Activated naive CD4-positive, alpha-beta T cell treated with anti-CD3 and anti-CD28 coated beads, Interleukin-2, amount 50 U/mL, for 72 hours (primary cell): ENCODE measurements around the gene ZNF48. TPM values are rescaled to one million over a fixed set of nuclear protein-coding genes. Genes with fewer than 3 reads are reported as not detected.
A peak's percentile ranks its signal among the peaks of the same experiment; 100 is the strongest.

Experiments
- ATAC-seq, 2 donors: fragments of 150-1000 bp; cut with Tn5 transposase; 2 replicates each; pipeline ENCODE4 v1.10.0; 2021; ENCODE audit warnings: mild to moderate bottlenecking in 2 of 2, moderate library complexity in 2 of 2
- DNase-seq, 2 donors: peaks; one replicate each; pipeline ENCODE4 v3.0.0; 2021 to 2022; ENCODE audit warnings: low spot score in 2 of 2
- H3K27ac Mint-ChIP-seq, 2 donors: one replicate each; pipeline ENCODE4 v1.8.0; 2022; ENCODE audit warnings: mild to moderate bottlenecking in 2 of 2, mixed read lengths in 2 of 2
- H3K36me3 Mint-ChIP-seq, 2 donors: one replicate each; pipeline ENCODE4 v1.8.0; 2022; ENCODE audit warnings: mixed read lengths in 2 of 2
- H3K9me3 Mint-ChIP-seq, 2 donors: one replicate each; pipeline ENCODE4 v1.8.0; 2022; ENCODE audit warnings: mixed read lengths in 2 of 2
- total RNA-seq, 2 donors: library from RNA; stranded (reverse); gene quantifications; one replicate each; pipeline ENCODE4 v1.2.3, GENCODE V29; 2022

Gene ZNF48
- total RNA-seq, 2 donors from 2014 or later, result 7.6 to 10.9 TPM

DNA sequence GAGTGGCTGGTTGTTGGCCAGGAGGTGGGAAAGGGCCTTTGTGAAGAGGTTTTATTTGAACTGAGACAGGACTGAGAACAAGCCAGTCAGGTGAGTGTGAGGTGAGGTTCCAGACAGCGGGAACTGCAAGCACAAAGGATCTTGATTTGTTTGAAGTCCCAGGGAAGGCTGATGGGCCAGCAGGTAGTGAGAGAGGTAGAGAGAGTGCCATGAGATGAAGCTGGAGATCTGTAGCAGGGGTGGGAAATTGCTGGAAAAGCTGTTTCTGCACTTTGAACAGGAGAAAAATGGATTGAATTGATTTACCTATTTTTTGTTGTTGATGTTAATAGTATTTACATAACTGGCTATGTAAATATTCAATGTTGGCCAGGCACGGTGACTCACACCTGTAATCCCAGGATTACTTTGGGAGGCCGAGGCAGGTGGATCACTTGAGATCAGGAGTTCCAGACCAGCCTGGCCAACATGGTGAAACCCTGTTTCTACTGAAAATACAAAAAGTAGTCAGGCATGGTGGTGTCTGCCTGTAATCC, 42.4 kb downstream of the ZNF48 start:
- no peak overlapping the region for H3K27ac Mint-ChIP-seq
- no peaks in the 10 kb centered on the region for H3K36me3 Mint-ChIP-seq
- H3K9me3 Mint-ChIP-seq, result no peaks in the 10 kb centered on the region
- no peak for ATAC-seq
- no peak for DNase-seq

DNA sequence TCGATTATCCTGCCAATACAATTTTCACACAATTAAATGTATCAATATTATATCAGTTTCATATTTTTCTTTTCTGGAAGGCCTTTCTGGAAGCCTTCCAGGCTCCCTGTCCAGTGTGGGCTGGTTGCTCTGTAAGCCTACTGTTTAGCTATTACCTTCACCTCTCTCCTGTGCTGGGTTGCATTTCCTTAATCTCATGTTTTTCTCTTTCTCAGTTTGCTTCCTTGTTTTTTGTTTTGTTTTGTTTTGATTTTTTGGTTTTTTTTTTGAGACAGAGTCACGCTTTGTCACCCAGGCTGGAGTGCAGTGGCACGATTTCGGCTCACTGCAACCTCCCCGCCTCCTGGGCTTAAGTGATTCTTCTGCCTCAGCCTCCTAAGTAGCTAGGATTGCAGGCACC, 43.6 kb downstream of the ZNF48 start:
- no peak overlapping the region for H3K27ac Mint-ChIP-seq
- H3K36me3 Mint-ChIP-seq, result peaks cover 7 to 9% of the 10 kb centered on the region in 2 donors
- DNase-seq, result no peak
- no peaks in the 10 kb centered on the region for H3K9me3 Mint-ChIP-seq
- no peak for ATAC-seq

GRCh38 chr16:30439720-30440348, 44.6 kb downstream of the ZNF48 start:
- Mint-ChIP-seq H3K36me3 (peaks cover 17 to 19% of the 10 kb centered on the region in 2 donors), H3K27ac (no peak overlapping the region), H3K9me3 (peaks cover 0 to 2% of the 10 kb centered on the region in 2 donors)
- no peak for ATAC-seq
- DNase-seq, result no peak

- peaks cover 29 to 32% of the 10 kb centered on the region in 2 donors for H3K36me3 Mint-ChIP-seq
- peak overlapping the region; percentile 44 to 92 for H3K27ac Mint-ChIP-seq
- H3K9me3 Mint-ChIP-seq, result peaks cover 3 to 8% of the 10 kb centered on the region in 2 donors
These were observed 48.4 kb downstream of the ZNF48 start for GRCh38 chr16:30443631-30444030.

GRCh38 chr16:30444231-30445148, 49.3 kb downstream of the ZNF48 start:
- peak overlapping the region; percentile 44 to 92 for H3K27ac Mint-ChIP-seq
- DNase-seq (no peak), ATAC-seq (no peak)
- H3K9me3 Mint-ChIP-seq, result peaks cover 3 to 8% of the 10 kb centered on the region in 2 donors
- peaks cover 29 to 32% of the 10 kb centered on the region in 2 donors for H3K36me3 Mint-ChIP-seq

More at GRCh38 chr16:30443631-30444030, 48.4 kb downstream of the ZNF48 start:
- DNase-seq (no peak), ATAC-seq (no peak)

- DNase-seq, result no peak
- Mint-ChIP-seq H3K9me3 (peaks cover 3 to 8% of the 10 kb centered on the region in 2 donors), H3K27ac (peak overlapping the region in 1 of 2 donors; percentile 92), H3K36me3 (peaks cover 29 to 32% of the 10 kb centered on the region in 2 donors)
- no peak for ATAC-seq
These were observed 49.9 kb downstream of the ZNF48 start for GRCh38 chr16:30445149-30445407.

- peaks cover 29 to 32% of the 10 kb centered on the region in 2 donors for H3K36me3 Mint-ChIP-seq
- ATAC-seq (peak; percentile 96), DNase-seq (peak; percentile 96 to 98)
- peak within 1 kb of the TSS; percentile 92 to 99 for H3K27ac Mint-ChIP-seq
- peaks cover 3 to 8% of the 10 kb centered on the region in 2 donors for H3K9me3 Mint-ChIP-seq
These were observed 50.4 kb downstream of the ZNF48 start, which contains the start of gene SEPHS2 for GRCh38 chr16:30445408-30446202. TSS of gene SEPHS2 (minus strand) at chr16:30445874. CDS start at chr16:30445727, 147 bp downstream.

DNA sequence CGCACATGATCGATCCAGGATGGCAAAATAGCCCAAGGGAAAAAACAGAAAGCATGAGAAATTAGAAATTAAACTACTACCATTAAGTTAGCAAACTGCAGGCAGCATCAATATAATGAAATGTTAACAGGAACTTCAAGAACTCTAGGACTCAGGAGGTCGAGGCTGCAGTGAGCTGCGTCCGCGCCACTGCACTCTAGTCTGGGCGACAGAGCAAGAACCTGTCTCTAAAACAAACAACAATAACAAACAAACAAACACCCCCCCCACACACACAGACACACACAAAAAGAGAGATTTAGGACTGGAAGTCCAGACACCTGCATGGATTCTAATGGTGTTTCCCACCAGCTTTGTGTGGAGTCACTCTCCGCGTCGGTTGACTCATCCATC, 51.0 kb downstream of the ZNF48 start:
- no peak for DNase-seq
- ATAC-seq, result no peak
- Mint-ChIP-seq H3K27ac (peak overlapping the region; percentile 92 to 99), H3K9me3 (peaks cover 3 to 8% of the 10 kb centered on the region in 2 donors), H3K36me3 (peaks cover 29 to 32% of the 10 kb centered on the region in 2 donors)

DNA sequence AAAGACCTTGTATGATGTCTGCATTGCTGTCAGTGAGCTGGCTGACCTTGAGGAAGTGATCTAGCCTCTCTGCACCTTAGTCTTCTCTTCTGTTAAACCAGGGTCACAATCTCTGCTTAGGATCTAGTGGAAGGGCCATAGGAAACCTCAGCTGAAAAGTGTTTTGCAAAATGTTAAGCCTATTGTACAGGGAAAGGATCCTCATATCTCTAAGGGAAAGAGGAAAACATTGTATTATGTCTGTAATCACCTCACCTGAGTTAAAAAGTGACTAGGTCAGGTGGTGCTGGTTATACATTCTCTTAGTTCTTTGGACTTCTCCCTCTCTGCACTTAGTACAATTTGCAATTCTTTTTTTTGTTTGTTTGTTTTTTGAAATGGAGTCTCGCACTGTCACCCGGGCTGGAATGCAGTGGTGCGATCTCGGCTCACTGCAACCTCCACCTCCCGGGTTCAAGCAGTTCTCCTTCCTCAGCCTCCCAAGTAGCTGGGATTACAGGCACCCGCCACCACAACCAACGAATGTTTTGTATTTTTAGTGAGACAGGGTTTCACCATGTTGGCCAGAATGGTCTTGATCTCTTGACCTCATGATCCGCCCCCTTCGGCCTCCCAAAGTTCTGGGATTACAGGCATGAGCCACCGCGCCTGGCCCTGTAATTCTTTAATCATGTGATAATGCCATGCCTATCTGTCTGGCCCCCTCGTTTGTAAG, 52.4 kb downstream of the ZNF48 start:
- Mint-ChIP-seq H3K9me3 (peaks cover 3 to 8% of the 10 kb centered on the region in 2 donors), H3K36me3 (peaks cover 29 to 32% of the 10 kb centered on the region in 2 donors), H3K27ac (no peak overlapping the region)
- ATAC-seq, result no peak
- no peak for DNase-seq

GRCh38 chr16:30449116-30449435, 53.9 kb downstream of the ZNF48 start:
- ATAC-seq, result no peak
- H3K36me3 Mint-ChIP-seq, result peaks cover 20% of the 10 kb centered on the region in 2 donors
- H3K9me3 Mint-ChIP-seq, result peaks cover 3 to 8% of the 10 kb centered on the region in 2 donors
- no peak overlapping the region for H3K27ac Mint-ChIP-seq
- no peak for DNase-seq

Other genes starting within 250 kb of the ZNF48 start
- gene CORO1A, start 211.8 kb upstream of the ZNF48 start, total RNA-seq, result 1,000 to 10,000 TPM in 1 of 2 donors, 100 to 1,000 TPM in 1; 672 to 1,124 TPM
- 100 to 1,000 TPM; 158 to 173 TPM for gene BOLA2B, start 201.8 kb upstream of the ZNF48 start, total RNA-seq
- gene SLX1A, start 201.5 kb upstream of the ZNF48 start, total RNA-seq, result 10 to 100 TPM; 46.4 to 84.7 TPM
- 10 to 100 TPM; 18.0 to 31.9 TPM for gene SULT1A3, start 196.2 kb upstream of the ZNF48 start, total RNA-seq
- 10 to 100 TPM; 16.4 to 23.5 TPM for gene NPIPB13, start 146.9 kb upstream of the ZNF48 start, total RNA-seq
- 10 to 100 TPM; 57.3 to 64.4 TPM for gene CD2BP2, start 40.1 kb upstream of the ZNF48 start, total RNA-seq
- 10 to 100 TPM; 52.5 to 69.5 TPM for gene TBC1D10B, start 24.9 kb upstream of the ZNF48 start, total RNA-seq
- gene MYL11, start 20.6 kb upstream of the ZNF48 start, total RNA-seq, result 1 to 10 TPM in 1 of 2 donors, under 1 TPM in 1; 0.97 to 1.2 TPM
- gene SEPTIN1, start 12.9 kb upstream of the ZNF48 start, total RNA-seq, result 100 to 1,000 TPM; 161 to 208 TPM
- 1 to 10 TPM; 4.4 to 7.9 TPM for gene ZNF771, start 12.2 kb downstream of the ZNF48 start, total RNA-seq
- 100 to 1,000 TPM in 1 of 2 donors, 10 to 100 TPM in 1; 53.1 to 113 TPM for gene DCTPP1, start 34.6 kb downstream of the ZNF48 start, total RNA-seq
- gene SEPHS2, start 50.5 kb downstream of the ZNF48 start, total RNA-seq, result 10 to 100 TPM; 54.8 to 62.7 TPM
- 100 to 1,000 TPM; 297 to 390 TPM for gene ITGAL, start 77.3 kb downstream of the ZNF48 start, total RNA-seq
- 1 to 10 TPM; 2.3 to 9.3 TPM for gene ZNF768, start 131.1 kb downstream of the ZNF48 start, total RNA-seq
- 1 to 10 TPM; 4.5 to 8.2 TPM for gene ZNF747, start 139.4 kb downstream of the ZNF48 start, total RNA-seq
- 10 to 100 TPM; 11.1 to 11.6 TPM for gene ZNF764, start 163.0 kb downstream of the ZNF48 start, total RNA-seq
- 1 to 10 TPM; 7.2 TPM for gene ZNF688, start 176.3 kb downstream of the ZNF48 start, total RNA-seq
- 10 to 100 TPM; 10.8 to 22.1 TPM for gene ZNF785, start 190.3 kb downstream of the ZNF48 start, total RNA-seq
- 10 to 100 TPM; 11.6 to 13.7 TPM for gene ZNF689, start 215.0 kb downstream of the ZNF48 start, total RNA-seq